ENCODE results near the gene DPF1.

Gene DPF1

GRCh38 chr19:38197937-38198704 lies 25.9 kb downstream of the DPF1 start:
- H3K4me3 ChIP-seq (ENCODE audit: low read length), result no peak overlapping the region
- TF ChIP-seq CTCF (conservative IDR thresholded peaks at IDR 0.05; ENCODE audit: low read length), result no peak
- no peak for DNase-seq (ENCODE audit: low read depth)

GRCh38 chr19:38196948-38197656 lies 26.9 kb downstream of the DPF1 start:
- H3K4me3 ChIP-seq (ENCODE audit: low read length), result no peak overlapping the region
- no peak for DNase-seq (ENCODE audit: low read depth)
- TF ChIP-seq CTCF (conservative IDR thresholded peaks at IDR 0.05; ENCODE audit: low read length), result no peak

GRCh38 chr19:38196245-38196837 lies 27.7 kb downstream of the DPF1 start:
- no peak for TF ChIP-seq CTCF (conservative IDR thresholded peaks at IDR 0.05; ENCODE audit: low read length)
- no peak for DNase-seq (ENCODE audit: low read depth)
- no peak overlapping the region for H3K4me3 ChIP-seq (ENCODE audit: low read length)

GRCh38 chr19:38195237-38195636 lies 28.8 kb downstream of the DPF1 start:
- TF ChIP-seq CTCF (conservative IDR thresholded peaks at IDR 0.05; ENCODE audit: low read length), result no peak
- H3K4me3 ChIP-seq (ENCODE audit: low read length), result no peak overlapping the region
- no peak for DNase-seq (ENCODE audit: low read depth)

- no peak for DNase-seq (ENCODE audit: low read depth)
Observed at GRCh38 chr19:38194061-38194701, 29.8 kb downstream of the DPF1 start.

GRCh38 chr19:38193445-38193844 lies 30.6 kb downstream of the DPF1 start:
- no peak for TF ChIP-seq CTCF (conservative IDR thresholded peaks at IDR 0.05; ENCODE audit: low read length)
- H3K4me3 ChIP-seq (ENCODE audit: low read length), result no peak overlapping the region
- DNase-seq (ENCODE audit: low read depth), result no peak

More at GRCh38 chr19:38194061-38194701, 29.8 kb downstream of the DPF1 start:
- no peak overlapping the region for H3K4me3 ChIP-seq (ENCODE audit: low read length)
- TF ChIP-seq CTCF (conservative IDR thresholded peaks at IDR 0.05; ENCODE audit: low read length), result no peak
